A549 (cell line): Measurements from ENCODE around the gene CNOT6. TPM values are rescaled to one million over a fixed set of nuclear protein-coding genes. Genes with fewer than 3 reads are reported as not detected.

Source experiments
- ATAC-seq, 2 experiments: fragments of 200-7000 bp in 1 of 2; fragments of >200 bp in 1 of 2; cut with Nextera tagmentation in 1 of 2; cut with Tn5 transposase in 1 of 2; 3 replicates each; pipeline versions ENCODE4 v1.8.0 to v1.9.1; 2018 to 2020; ENCODE audit warnings: mild to moderate bottlenecking in 1 of 2, moderate library complexity in 1 of 2
- CTCF ChIA-PET: fragments of 300-600 bp; sonication (Branson Sonifier 250); formaldehyde crosslinking; extraction: SDS; loops from one replicate; lab custom pipeline; 2021; ENCODE audit warnings: antibody characterized with exemption, inconsistent platforms; lab: Yijun Ruan, JAX
- POLR2A ChIA-PET: fragments of 350-600 bp; formaldehyde crosslinking; extraction: SDS; loops from one replicate; lab custom pipeline; 2021; ENCODE audit warnings: antibody characterized with exemption, inconsistent platforms; lab: Yijun Ruan, JAX
- DNase-seq, 2 experiments: peaks; one replicate each; pipeline versions ENCODE4 v3.0.0 to v3.0.0-alpha.2; 2011 to 2016; ENCODE audit warnings: low read depth in 1 of 2, low spot score in 1 of 2
- FAIRE-seq: peaks from 2 replicates; lab custom pipeline; 2011; peaks lifted over from hg19 to GRCh38; lab: Jason Lieb, UNC
- H3K27ac ChIP-seq, 2 experiments: fragments of >200 bp; sonication (Bioruptor Twin); formaldehyde crosslinking; 3 replicates each; pipeline ENCODE4 v1.5.1; 2016 to 2017
- H3K4me1 ChIP-seq: fragments of >200 bp; sonication (Bioruptor Twin); formaldehyde crosslinking; 3 replicates; pipeline ENCODE4 v1.6.1; 2016
- H3K4me2 ChIP-seq: fragments of >200 bp; sonication (Bioruptor Twin); formaldehyde crosslinking; 3 replicates; pipeline ENCODE4 v1.6.1; 2016
- H3K4me3 ChIP-seq: fragments of >200 bp; sonication (Bioruptor Twin); formaldehyde crosslinking; 3 replicates; pipeline ENCODE4 v1.5.1; 2016
- H3K9me3 ChIP-seq: fragments of >200 bp; sonication (Bioruptor Twin); formaldehyde crosslinking; 3 replicates; pipeline ENCODE4 v1.6.1; 2016
- ATOH8 ChIP-seq: fragments of 250-450 bp; sonication (Bioruptor Pico); IDR thresholded peaks from 2 replicates; pipeline ENCODE4 v1.5.0; 2020; ENCODE audit warnings: low read depth, mild to moderate bottlenecking, moderate library complexity
- BHLHE40 ChIP-seq: IDR thresholded peaks from 2 replicates; pipeline ENCODE4 v1.6.1; 2012; ENCODE audit warnings: low read depth, low read length, inconsistent platforms
- CBX2 ChIP-seq: fragments of 200-600 bp; sonication (generic); IDR thresholded peaks from 2 replicates; pipeline ENCODE4 v1.6.1; 2016; ENCODE audit warnings: low read depth, mild to moderate bottlenecking, borderline replicate concordance
- EHF ChIP-seq: fragments of 250-450 bp; sonication (Bioruptor Pico); IDR thresholded peaks from 2 replicates; pipeline ENCODE4 v1.5.0; 2020; ENCODE audit warnings: mild to moderate bottlenecking
- ELK1 ChIP-seq: fragments of 150-350 bp; IDR thresholded peaks from 2 replicates; pipeline ENCODE4 v1.6.1; 2014; ENCODE audit warnings: low read depth, mild to moderate bottlenecking, low read length
- EP300 ChIP-seq, 2 experiments: fragments of >200 bp; sonication (Bioruptor Twin); formaldehyde crosslinking; IDR thresholded peaks; 2 replicates in 1 of 2; 3 replicates in 1 of 2; pipeline ENCODE4 v1.6.1; 2016 to 2017
- ESRRA ChIP-seq: fragments of 150-350 bp; IDR thresholded peaks from 2 replicates; pipeline ENCODE4 v1.6.1; 2014; ENCODE audit warnings: mild to moderate bottlenecking, low read length, borderline replicate concordance
- GATA3 ChIP-seq: IDR thresholded peaks from 2 replicates; pipeline ENCODE4 v1.6.1; 2012; ENCODE audit warnings: borderline replicate concordance
- HES2 ChIP-seq: fragments of >200 bp; sonication (Bioruptor Twin); formaldehyde crosslinking; IDR thresholded peaks from 2 replicates; pipeline ENCODE4 v1.6.1; 2016
- HMGXB4 ChIP-seq: fragments of 250-450 bp; sonication (Bioruptor Pico); IDR thresholded peaks from 2 replicates; pipeline ENCODE4 v1.5.0; 2021; ENCODE audit warnings: mild to moderate bottlenecking, moderate library complexity, borderline replicate concordance
- HOXB5 ChIP-seq: fragments of 250-450 bp; sonication (Bioruptor Pico); IDR thresholded peaks from 2 replicates; pipeline ENCODE4 v1.5.0; 2020; ENCODE audit warnings: mild to moderate bottlenecking, moderate library complexity
- JUN ChIP-seq, 2 experiments: fragments of >200 bp; sonication (Bioruptor Twin); formaldehyde crosslinking; IDR thresholded peaks; 2 replicates in 1 of 2; 3 replicates in 1 of 2; pipeline ENCODE4 v1.6.1; 2016 to 2017
- JUNB ChIP-seq: fragments of >200 bp; sonication (Bioruptor Twin); formaldehyde crosslinking; IDR thresholded peaks from 2 replicates; pipeline ENCODE4 v1.6.1; 2016
- KDM1A ChIP-seq: fragments of 200-600 bp; sonication (generic); IDR thresholded peaks from 2 replicates; pipeline ENCODE4 v1.6.1; 2016; ENCODE audit warnings: low read depth, mild to moderate bottlenecking
- KDM5A ChIP-seq: fragments of 200-600 bp; sonication (generic); IDR thresholded peaks from 2 replicates; pipeline ENCODE4 v1.6.1; 2016; ENCODE audit warnings: antibody characterized with exemption, mild to moderate bottlenecking
- NR3C1 ChIP-seq: fragments of >200 bp; sonication (Bioruptor Twin); formaldehyde crosslinking; IDR thresholded peaks from 3 replicates; pipeline ENCODE4 v1.6.1; 2017
- PBX3 ChIP-seq: IDR thresholded peaks from 2 replicates; pipeline ENCODE4 v1.6.1; 2012
- POLR2AphosphoS2 ChIP-seq: conservative IDR thresholded peaks from 2 replicates; pipeline ENCODE4 v1.6.1; 2012; ENCODE audit warnings: low read length, improper control_type of control experiment, inconsistent platforms
- RARB ChIP-seq: fragments of 250-450 bp; sonication (Bioruptor Pico); IDR thresholded peaks from 2 replicates; pipeline ENCODE4 v1.8.0; 2021; ENCODE audit warnings: mild to moderate bottlenecking, moderate library complexity
- RFX5 ChIP-seq: fragments of 450-650 bp; IDR thresholded peaks from 2 replicates; pipeline ENCODE4 v1.7.1; 2014; ENCODE audit warnings: antibody characterized with exemption, mild to moderate bottlenecking, moderate library complexity
- RNF2 ChIP-seq: fragments of 200-600 bp; sonication (generic); IDR thresholded peaks from 2 replicates; pipeline ENCODE4 v1.6.1; 2016; ENCODE audit warnings: low read depth, mild to moderate bottlenecking, antibody characterized with exemption, moderate library complexity, borderline replicate concordance
- USF2 ChIP-seq: fragments of 450-650 bp; IDR thresholded peaks from 2 replicates; pipeline ENCODE4 v1.6.1; 2014; ENCODE audit warnings: antibody characterized with exemption
- ZSCAN20 ChIP-seq: fragments of 250-450 bp; sonication (Bioruptor Pico); IDR thresholded peaks from 2 replicates; pipeline ENCODE4 v1.8.0; 2022; ENCODE audit warnings: mild to moderate bottlenecking, moderate library complexity
- WGBS: methylation state at CpG from one replicate; pipeline ENCODE4 v1.1.6; 2017; ENCODE audit errors: missing lambda C conversion rate; 5-methylcytosine and 5-hydroxymethylcytosine counted together
- polyA plus RNA-seq, 4 experiments: library from polyadenylated mRNA; depleted of rRNA in 3 of 4; stranded (reverse); fragments of >200 nt; fragmentation: RNase III in 1 of 4; extraction: RNeasy Plus Mini Kit Qiagen cat#74134 plus additional on column Dnase treatment in 1 of 4; gene quantifications; 2 replicates in 3 of 4; 3 replicates in 1 of 4; pipeline ENCODE4 v1.2.3, GENCODE V29; 2011 to 2017

CNOT6 gene
- polyA plus RNA-seq, 2 of the 4 experiments (the other 2 are of a cell fraction), result 18.2 to 28.5 TPM

GRCh38 chr5:180468732-180469585, 25.2 kb upstream of the CNOT6 start:
- Histone ChIP-seq H3K9me3 (no peaks in the 10 kb centered on the region), H3K27ac (peak overlapping the region in 1 of 2 experiments; percentile 93; a peak in 4 of 6 replicates)
- ChIA-PET CTCF (interaction anchor here (0.7 to 23.6 kb wide), 11 partner anchors 11 to 175 kb away, joined by 3 to 344 read pairs (median 15); partner anchors contain the start of gene MAPK9), POLR2A (interaction anchor here (1.2 to 2.4 kb wide), 2 partner anchors 28 to 138 kb away, joined by 3 to 10 read pairs; no protein-coding TSS in a partner anchor)
- no peak for ATAC-seq
- WGBS, result 87% methylated on average over 21 of the region's 22 CpGs
- TF ChIP-seq EHF, result no peak
- no peak for TF ChIP-seq POLR2AphosphoS2
- no peak for TF ChIP-seq HOXB5 (CRISPR knock-in tag)
- TF ChIP-seq BHLHE40, result no peak
- no peak for TF ChIP-seq RFX5
- no peak for TF ChIP-seq PBX3
- TF ChIP-seq HES2, result no peak
- TF ChIP-seq CBX2, result no peak
- no peak for TF ChIP-seq GATA3
- TF ChIP-seq RNF2, result no peak
- TF ChIP-seq, all 56 proteins: peak for 0
- FAIRE-seq, result no peak
- Histone ChIP-seq H3K4me2 (peak overlapping the region; percentile 85; the same call in 2 of the 3 replicates), H3K4me3 (no peak overlapping the region), H3K4me1 (peaks cover 54% of the 10 kb centered on the region)
- DNase-seq, result no peak

- Histone ChIP-seq H3K4me3 (no peak overlapping the region), H3K9me3 (no peaks in the 10 kb centered on the region), H3K4me2 (no peak overlapping the region), H3K4me1 (peaks cover 48% of the 10 kb centered on the region), H3K27ac (peak overlapping the region in 1 of 2 experiments; percentile 93; a peak in 3 of 6 replicates)
- ATAC-seq, result no peak
- no peak for TF ChIP-seq ATOH8
- TF ChIP-seq EP300 (IDR thresholded peaks at IDR 0.05), result no peak
- no peak for TF ChIP-seq JUNB
- TF ChIP-seq ESRRA, result no peak
- no peak for TF ChIP-seq RARB (CRISPR knock-in tag)
- no peak for TF ChIP-seq GATA3
- no peak for TF ChIP-seq ELK1
- FAIRE-seq, result no peak
- POLR2A ChIA-PET, result interaction anchor here (1.2 kb wide), 1 partner anchor 139 kb away, joined by 3 read pairs; no protein-coding TSS in a partner anchor
- WGBS, result 85% methylated on average over 2 of the region's 2 CpGs
- CTCF ChIA-PET, result interaction anchor here (0.8 to 23.6 kb wide), 12 partner anchors 10 to 175 kb away, joined by 3 to 344 read pairs (median 17); partner anchors contain the start of gene MAPK9
- DNase-seq, result no peak
These were observed 24.7 kb upstream of the CNOT6 start for GRCh38 chr5:180469586-180469865.

GRCh38 chr5:180469866-180470265, 24.3 kb upstream of the CNOT6 start:
- peak overlapping the region in 1 of 2 experiments; percentile 93; a peak in 3 of 6 replicates for H3K27ac ChIP-seq
- no peak overlapping the region for H3K4me3 ChIP-seq
- ChIA-PET POLR2A (interaction anchor here (1.2 kb wide), 1 partner anchor 139 kb away, joined by 3 read pairs; no protein-coding TSS in a partner anchor), CTCF (interaction anchor here (0.8 to 23.6 kb wide), 21 partner anchors 10 to 343 kb away, joined by 3 to 344 read pairs (median 13); partner anchors contain the start of gene MAPK9)
- no peak for DNase-seq
- no peaks in the 10 kb centered on the region for H3K9me3 ChIP-seq
- no peak overlapping the region for H3K4me2 ChIP-seq
- FAIRE-seq, result no peak
- peaks cover 45% of the 10 kb centered on the region for H3K4me1 ChIP-seq
- ATAC-seq, result no peak
- 86% methylated on average over 1 of the region's 1 CpG for WGBS
- TF ChIP-seq USF2 (no peak), KDM5A (no peak), HMGXB4 (CRISPR knock-in tag) (no peak), JUN (IDR thresholded peaks at IDR 0.05) (no peak), NR3C1 (no peak), ZSCAN20 (CRISPR knock-in tag) (no peak), KDM1A (no peak)
